ENCODE measurements around the gene CLDN14.
"Not testable (repeated sequence)": the region's sequence is repeated elsewhere in the genome, so short reads cannot be mapped to it uniquely, and the experiment has no call there.

The CLDN14 gene

GRCh38 chr21:36499578-36500471 lies 19.9 kb upstream of the CLDN14 start:
- no peak for DNase-seq

- DNase-seq, result no peak
Measured at GRCh38 chr21:36494557-36494956, 14.6 kb upstream of the CLDN14 start.

GRCh38 chr21:36491209-36491910 lies 11.4 kb upstream of the CLDN14 start:
- DNase-seq, result no peak

- DNase-seq, result no peak
Measured at GRCh38 chr21:36489776-36490165, 9.8 kb upstream of the CLDN14 start.

GRCh38 chr21:36489103-36489775 lies 9.3 kb upstream of the CLDN14 start:
- DNase-seq, result no peak

- DNase-seq, result no peak
Measured at GRCh38 chr21:36487641-36488307, 7.9 kb upstream of the CLDN14 start.

GRCh38 chr21:36486246-36486645 lies 6.3 kb upstream of the CLDN14 start:
- no peak for DNase-seq

GRCh38 chr21:36485476-36485875 lies 5.6 kb upstream of the CLDN14 start:
- DNase-seq, result no peak

- no peak for DNase-seq
Measured at GRCh38 chr21:36483095-36483494, 3.2 kb upstream of the CLDN14 start.

- no peak for DNase-seq
Measured at GRCh38 chr21:36482673-36483072, 2.8 kb upstream of the CLDN14 start.

GRCh38 chr21:36482181-36482580 lies 2.3 kb upstream of the CLDN14 start:
- DNase-seq, result no peak

- no peak for DNase-seq
Measured at GRCh38 chr21:36481639-36482038, 1.7 kb upstream of the CLDN14 start.

- DNase-seq, result no peak
Measured at GRCh38 chr21:36480618-36481017, 696 bp upstream of the CLDN14 start.

GRCh38 chr21:36478941-36479340 lies 981 bp downstream of the CLDN14 start:
- no peak for DNase-seq

- DNase-seq, result no peak
Measured at GRCh38 chr21:36478207-36478701, 1.7 kb downstream of the CLDN14 start.

- DNase-seq, result no peak
Measured at GRCh38 chr21:36477559-36477958, 2.4 kb downstream of the CLDN14 start.

GRCh38 chr21:36477001-36477400 lies 2.9 kb downstream of the CLDN14 start:
- DNase-seq, result no peak

- DNase-seq, result not testable (repeated sequence)
Measured at GRCh38 chr21:36476541-36476940, 3.4 kb downstream of the CLDN14 start.

- DNase-seq, result no peak
Measured at GRCh38 chr21:36474591-36474990, 5.3 kb downstream of the CLDN14 start.

- DNase-seq, result no peak
Measured at GRCh38 chr21:36473203-36473602, 6.7 kb downstream of the CLDN14 start.

GRCh38 chr21:36472377-36472776 lies 7.5 kb downstream of the CLDN14 start:
- no peak for DNase-seq

GRCh38 chr21:36471254-36471723 lies 8.6 kb downstream of the CLDN14 start:
- DNase-seq, result no peak

GRCh38 chr21:36470294-36470693 lies 9.6 kb downstream of the CLDN14 start:
- no peak for DNase-seq
